H9 (cell line): ENCODE results near the gene HOXC10. TPM values are rescaled to one million over a fixed set of nuclear protein-coding genes. Genes with fewer than 3 reads are reported as not detected.

ENCODE experiments used
- DNase-seq: peaks from one replicate; pipeline ENCODE4 v3.0.0-alpha.2; 2017
- H2AFZ ChIP-seq: one replicate; pipeline ENCODE4 v1.6.1; 2013; ENCODE audit warnings: mild to moderate bottlenecking, low read length, control low read depth, moderate library complexity
- H2AK5ac ChIP-seq: 2 replicates; pipeline ENCODE4 v1.6.1; 2013; ENCODE audit warnings: low read length, control low read depth, mixed read lengths; ENCODE audit not compliant: insufficient read length
- H2BK120ac ChIP-seq: one replicate; pipeline ENCODE4 v1.6.1; 2013; ENCODE audit warnings: low read depth, mild to moderate bottlenecking, low read length, control low read depth, inconsistent platforms; ENCODE audit not compliant: poor library complexity, severe bottlenecking
- H2BK12ac ChIP-seq: 2 replicates; pipeline ENCODE4 v1.6.1; 2013; ENCODE audit warnings: low read length, control low read depth, mixed read lengths, low read depth; ENCODE audit not compliant: insufficient read length
- H2BK15ac ChIP-seq: 2 replicates; pipeline ENCODE4 v1.6.1; 2013; ENCODE audit warnings: low read depth, low read length, control low read depth
- H2BK20ac ChIP-seq: one replicate; pipeline ENCODE4 v1.6.1; 2013; ENCODE audit warnings: low read depth, mild to moderate bottlenecking, low read length, control low read depth, inconsistent platforms; ENCODE audit not compliant: poor library complexity, severe bottlenecking
- H2BK5ac ChIP-seq: 2 replicates; pipeline ENCODE4 v1.6.1; 2013; ENCODE audit warnings: low read length, control low read depth, mixed read lengths; ENCODE audit not compliant: insufficient read length
- H3K14ac ChIP-seq: 2 replicates; pipeline ENCODE4 v1.6.1; 2013; ENCODE audit warnings: low read length, control low read depth; ENCODE audit not compliant: insufficient read depth
- H3K18ac ChIP-seq: 2 replicates; pipeline ENCODE4 v1.6.1; 2013; ENCODE audit warnings: low read depth, mild to moderate bottlenecking, mixed read lengths, low read length, control low read depth; ENCODE audit not compliant: insufficient read length
- H3K23ac ChIP-seq: 2 replicates; pipeline ENCODE4 v1.6.1; 2013; ENCODE audit warnings: low read length, control low read depth, mixed read lengths, low read depth; ENCODE audit not compliant: insufficient read length
- H3K23me2 ChIP-seq: 2 replicates; pipeline ENCODE4 v1.6.1; 2013; ENCODE audit warnings: low read depth, mild to moderate bottlenecking, mixed read lengths, low read length, control low read depth; ENCODE audit not compliant: insufficient read length, poor library complexity, severe bottlenecking
- H3K27ac ChIP-seq: 2 replicates; pipeline ENCODE4 v1.5.1; 2013; ENCODE audit warnings: low read length, control low read depth, mixed read lengths, low read depth; ENCODE audit not compliant: insufficient read length
- H3K27me3 ChIP-seq: 2 replicates; pipeline ENCODE4 v1.6.1; 2013; ENCODE audit warnings: low read length, control low read depth, inconsistent platforms; ENCODE audit not compliant: insufficient read depth
- H3K4ac ChIP-seq: 2 replicates; pipeline ENCODE4 v1.6.1; 2013; ENCODE audit warnings: low read depth, mild to moderate bottlenecking, control low read depth, inconsistent platforms, low read length, moderate library complexity
- H3K4me1 ChIP-seq: 2 replicates; pipeline ENCODE4 v1.6.1; 2013; ENCODE audit warnings: low read length, control low read depth, inconsistent platforms; ENCODE audit not compliant: insufficient read depth
- H3K4me2 ChIP-seq: 2 replicates; pipeline ENCODE4 v1.6.1; 2013; ENCODE audit warnings: low read length, control low read depth, mixed read lengths; ENCODE audit not compliant: insufficient read length, insufficient read depth
- H3K56ac ChIP-seq: 2 replicates; pipeline ENCODE4 v1.6.1; 2013; ENCODE audit warnings: low read depth, mild to moderate bottlenecking, mixed read lengths, low read length, control low read depth; ENCODE audit not compliant: insufficient read length
- H3K79me1 ChIP-seq: 2 replicates; pipeline ENCODE4 v1.6.1; 2013; ENCODE audit warnings: low read depth, mild to moderate bottlenecking, moderate library complexity, low read length, control low read depth, inconsistent platforms; ENCODE audit not compliant: insufficient read depth, poor library complexity, severe bottlenecking
- H3K79me2 ChIP-seq: 2 replicates; pipeline ENCODE4 v1.6.1; 2013; ENCODE audit warnings: low read length, control low read depth, inconsistent platforms; ENCODE audit not compliant: insufficient read depth
- H3K9ac ChIP-seq: 2 replicates; pipeline ENCODE4 v1.6.1; 2013; ENCODE audit warnings: low read length, control low read depth, mixed read lengths; ENCODE audit not compliant: insufficient read length; ENCODE audit errors: extremely low read depth
- H3K9me3 ChIP-seq: one replicate; pipeline ENCODE4 v1.6.1; 2013; ENCODE audit warnings: low read depth, low read length, inconsistent platforms; ENCODE audit not compliant: control insufficient read depth
- H3T11ph ChIP-seq: one replicate; pipeline ENCODE4 v1.6.1; 2013; ENCODE audit warnings: mild to moderate bottlenecking, low read length, control low read depth, inconsistent platforms
- H4K20me1 ChIP-seq: one replicate; pipeline ENCODE4 v1.6.1; 2013; ENCODE audit not compliant: control insufficient read depth, insufficient read length, insufficient read depth
- H4K5ac ChIP-seq: 2 replicates; pipeline ENCODE4 v1.6.1; 2013; ENCODE audit warnings: low read depth, mild to moderate bottlenecking, mixed read lengths, low read length, control low read depth; ENCODE audit not compliant: insufficient read length
- H4K8ac ChIP-seq: replicated peaks from 2 replicates; pipeline ENCODE4 v1.6.1; 2013; ENCODE audit warnings: low read length, control low read depth, mixed read lengths, low read depth; ENCODE audit not compliant: insufficient read length
- H4K91ac ChIP-seq: 2 replicates; pipeline ENCODE4 v1.6.1; 2013; ENCODE audit warnings: low read depth, mild to moderate bottlenecking, moderate library complexity, mixed read lengths, low read length, control low read depth; ENCODE audit not compliant: insufficient read length
- H3K27ac Mint-ChIP-seq, 3 experiments: 2 replicates in 2 of 3; 3 replicates in 1 of 3; pipeline ENCODE4 v1.8.0; 2020 to 2021; ENCODE audit warnings: mixed read lengths in 3 of 3, mild to moderate bottlenecking in 1 of 3, moderate library complexity in 1 of 3
- H3K27me3 Mint-ChIP-seq: 2 replicates; pipeline ENCODE4 v1.8.0; 2021; ENCODE audit warnings: low read depth, mild to moderate bottlenecking, moderate library complexity, mixed read lengths
- H3K36me3 Mint-ChIP-seq, 3 experiments: 2 replicates in 2 of 3; 3 replicates in 1 of 3; pipeline ENCODE4 v1.8.0; 2020 to 2021; ENCODE audit warnings: low read depth in 3 of 3, mixed read lengths in 3 of 3; ENCODE audit not compliant: insufficient read depth in 1 of 3
- H3K4me1 Mint-ChIP-seq, 2 experiments: 2 replicates each; pipeline ENCODE4 v1.8.0; 2020; ENCODE audit warnings: mixed read lengths in 2 of 2
- H3K4me3 Mint-ChIP-seq, 2 experiments: 2 replicates in 1 of 2; 3 replicates in 1 of 2; pipeline ENCODE4 v1.8.0; 2020 to 2021; ENCODE audit warnings: mild to moderate bottlenecking in 2 of 2, mixed read lengths in 2 of 2, moderate library complexity in 1 of 2
- H3K9me3 Mint-ChIP-seq, 2 experiments: 2 replicates in 1 of 2; 3 replicates in 1 of 2; pipeline ENCODE4 v1.8.0; 2020; ENCODE audit warnings: mild to moderate bottlenecking in 2 of 2, mixed read lengths in 2 of 2, moderate library complexity in 1 of 2
- WGBS: extraction: QIAGEN DNeasy Blood & Tissue Kit; methylation state at CpG from one replicate; pipeline ENCODE4 v1.1.7; 2013; ENCODE audit warnings: missing lambda C conversion rate, low lambda C conversion rate, mixed read lengths; ENCODE audit not compliant: insufficient read length; ENCODE audit errors: extremely low coverage; 5-methylcytosine and 5-hydroxymethylcytosine counted together
- total RNA-seq: library from RNA; stranded (reverse); gene quantifications from 2 replicates; pipeline ENCODE4 v1.2.1, GENCODE V29; 2021
- TF ChIP-seq, protein P1 (sequence below): fragments of 200-600 bp; sonication (generic); conservative IDR thresholded peaks from 3 replicates; pipeline ENCODE4 v1.8.0; 2021; ENCODE audit warnings: antibody characterized with exemption, mild to moderate bottlenecking

Gene HOXC10
- total RNA-seq, 1 experiment from 2014 or later: not detected

DNA sequence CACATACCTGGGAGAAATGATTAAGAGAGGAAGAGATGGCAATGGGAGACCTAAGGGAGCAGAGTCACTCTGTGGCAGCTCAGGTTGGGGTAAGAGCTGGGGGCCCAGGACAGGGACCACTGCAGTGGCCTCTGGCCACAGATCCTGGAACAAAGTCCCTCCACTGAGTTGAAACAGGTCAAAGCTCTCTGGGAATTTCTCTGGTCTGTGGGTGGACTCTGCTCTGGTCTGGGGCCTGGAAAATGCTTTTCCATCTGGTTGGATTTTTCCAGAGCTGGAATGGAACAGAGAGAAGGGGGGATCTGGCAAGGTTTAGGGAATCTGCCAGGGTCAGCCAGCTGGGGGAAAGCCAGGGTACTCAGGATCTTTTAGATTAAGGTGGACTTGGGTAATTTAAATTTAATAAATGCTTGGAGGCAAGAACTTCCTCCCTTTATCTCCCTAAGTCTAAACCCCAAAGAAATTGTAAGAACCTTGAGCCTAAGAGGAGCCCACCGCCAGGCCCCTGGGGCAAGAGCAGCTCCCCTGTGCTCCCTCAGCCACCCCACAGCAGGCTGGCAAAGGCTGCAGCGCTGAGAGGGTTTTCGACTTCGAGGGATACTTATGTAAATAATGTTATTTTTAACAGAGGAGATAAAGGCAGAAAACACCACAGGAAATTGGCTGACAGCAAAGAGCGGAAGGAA lies 3.7 kb downstream of the HOXC10 start:
- no peak overlapping the region for H3K23ac ChIP-seq
- H4K91ac ChIP-seq: no peak overlapping the region
- TF ChIP-seq, protein P1, sequence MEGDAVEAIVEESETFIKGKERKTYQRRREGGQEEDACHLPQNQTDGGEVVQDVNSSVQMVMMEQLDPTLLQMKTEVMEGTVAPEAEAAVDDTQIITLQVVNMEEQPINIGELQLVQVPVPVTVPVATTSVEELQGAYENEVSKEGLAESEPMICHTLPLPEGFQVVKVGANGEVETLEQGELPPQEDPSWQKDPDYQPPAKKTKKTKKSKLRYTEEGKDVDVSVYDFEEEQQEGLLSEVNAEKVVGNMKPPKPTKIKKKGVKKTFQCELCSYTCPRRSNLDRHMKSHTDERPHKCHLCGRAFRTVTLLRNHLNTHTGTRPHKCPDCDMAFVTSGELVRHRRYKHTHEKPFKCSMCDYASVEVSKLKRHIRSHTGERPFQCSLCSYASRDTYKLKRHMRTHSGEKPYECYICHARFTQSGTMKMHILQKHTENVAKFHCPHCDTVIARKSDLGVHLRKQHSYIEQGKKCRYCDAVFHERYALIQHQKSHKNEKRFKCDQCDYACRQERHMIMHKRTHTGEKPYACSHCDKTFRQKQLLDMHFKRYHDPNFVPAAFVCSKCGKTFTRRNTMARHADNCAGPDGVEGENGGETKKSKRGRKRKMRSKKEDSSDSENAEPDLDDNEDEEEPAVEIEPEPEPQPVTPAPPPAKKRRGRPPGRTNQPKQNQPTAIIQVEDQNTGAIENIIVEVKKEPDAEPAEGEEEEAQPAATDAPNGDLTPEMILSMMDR: no peak
- WGBS: no CpG with 5 or more reads among the region's 5 CpGs
- no peak overlapping the region for H3K4me2 ChIP-seq
- H3K18ac ChIP-seq: no peak overlapping the region
- no peak overlapping the region for H2BK5ac ChIP-seq
- no peak overlapping the region for H3K14ac ChIP-seq
- no peak overlapping the region for H3K56ac ChIP-seq
- no peaks in the 10 kb centered on the region for H3K79me2 ChIP-seq
- H2BK120ac ChIP-seq: no peak overlapping the region
- no peak overlapping the region for H2BK20ac ChIP-seq
- H3K27ac Mint-ChIP-seq: no peak overlapping the region
- H3K9me3 ChIP-seq: no peaks in the 10 kb centered on the region
- no peaks in the 10 kb centered on the region for H3K79me1 ChIP-seq
- H3T11ph ChIP-seq: no peak overlapping the region
- no peak overlapping the region for H2AK5ac ChIP-seq
- no peak overlapping the region for H4K5ac ChIP-seq
- no peak overlapping the region for H2AFZ ChIP-seq
- H4K8ac ChIP-seq: no peak overlapping the region
- H3K9ac ChIP-seq: no peak overlapping the region
- H3K27me3 ChIP-seq: peaks cover 96% of the 10 kb centered on the region
- no peak overlapping the region for H3K4ac ChIP-seq
- peaks cover 3 to 11% of the 10 kb centered on the region in 2 experiments; a peak in 4 of 5 replicates for H3K9me3 Mint-ChIP-seq
- H3K4me3 Mint-ChIP-seq: no peak overlapping the region
- H3K4me1 Mint-ChIP-seq: peaks cover 3 to 11% of the 10 kb centered on the region in 2 experiments; a peak in 2 of 4 replicates
- H4K20me1 ChIP-seq: no peaks in the 10 kb centered on the region
- H3K27me3 Mint-ChIP-seq: peaks cover 100% of the 10 kb centered on the region
- H3K27ac ChIP-seq: no peak overlapping the region
- no peaks in the 10 kb centered on the region; a peak in 2 of 7 replicates for H3K36me3 Mint-ChIP-seq
- no peak overlapping the region for H2BK15ac ChIP-seq
- no peaks in the 10 kb centered on the region for H3K4me1 ChIP-seq
- no peak overlapping the region for H2BK12ac ChIP-seq
- H3K23me2 ChIP-seq: no peaks in the 10 kb centered on the region
- DNase-seq: no peak
